GM10266 (cell line): ENCODE data around the gene DNAJC5.
"Not testable (repeated sequence)": the region's sequence is repeated elsewhere in the genome, so short reads cannot be mapped to it uniquely, and the experiment has no call there.

ENCODE experiments used
- DNase-seq: peaks from one replicate; pipeline ENCODE4 v3.0.0; 2012; ENCODE audit errors: extremely low spot score
- TF ChIP-seq, protein P1 (sequence below): IDR thresholded peaks from 2 replicates; pipeline ENCODE4 v1.5.1; 2012; ENCODE audit warnings: mild to moderate bottlenecking, low read depth; ENCODE audit not compliant: control insufficient read depth, insufficient read depth; ENCODE audit errors: missing control alignments

DNAJC5 gene

DNA sequence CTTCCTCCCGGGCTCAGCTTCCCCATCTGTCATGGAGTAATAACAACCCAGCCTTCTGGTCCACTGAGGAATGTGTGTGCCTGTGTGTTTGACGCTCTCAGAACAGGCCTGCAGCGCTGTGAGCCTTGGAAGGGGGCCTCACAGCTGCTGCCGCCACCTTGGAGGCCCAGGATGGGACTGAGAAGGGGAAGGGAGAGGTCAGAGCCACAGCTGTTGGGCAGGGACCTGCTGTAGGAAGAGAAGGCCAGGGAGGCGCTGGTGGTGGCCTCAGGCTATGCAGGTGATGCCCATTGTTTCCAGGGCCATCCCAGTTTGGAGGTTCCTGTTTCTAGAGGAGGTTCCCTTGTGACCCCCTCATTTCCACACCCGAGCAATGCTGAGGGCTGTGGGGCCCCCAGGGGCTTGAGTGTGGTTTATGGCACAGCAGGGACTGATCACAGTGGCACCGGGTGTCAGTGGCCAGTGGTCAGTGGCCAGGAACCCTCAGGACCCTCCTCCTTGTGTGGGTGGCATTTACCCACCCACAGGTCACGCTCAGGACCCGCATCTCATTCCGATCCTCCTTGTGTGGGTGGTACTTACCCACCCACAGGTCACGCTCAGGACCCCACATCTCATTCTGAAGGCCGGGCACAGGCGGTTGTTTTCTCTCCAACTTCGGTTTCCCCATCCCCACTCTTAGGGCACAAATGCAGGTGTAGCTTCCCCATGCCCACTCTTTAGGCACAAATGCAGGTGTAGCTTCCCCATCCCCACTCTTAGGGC is 15.8 kb upstream of the DNAJC5 start:
- DNase-seq: no peak
- TF ChIP-seq, protein P1, sequence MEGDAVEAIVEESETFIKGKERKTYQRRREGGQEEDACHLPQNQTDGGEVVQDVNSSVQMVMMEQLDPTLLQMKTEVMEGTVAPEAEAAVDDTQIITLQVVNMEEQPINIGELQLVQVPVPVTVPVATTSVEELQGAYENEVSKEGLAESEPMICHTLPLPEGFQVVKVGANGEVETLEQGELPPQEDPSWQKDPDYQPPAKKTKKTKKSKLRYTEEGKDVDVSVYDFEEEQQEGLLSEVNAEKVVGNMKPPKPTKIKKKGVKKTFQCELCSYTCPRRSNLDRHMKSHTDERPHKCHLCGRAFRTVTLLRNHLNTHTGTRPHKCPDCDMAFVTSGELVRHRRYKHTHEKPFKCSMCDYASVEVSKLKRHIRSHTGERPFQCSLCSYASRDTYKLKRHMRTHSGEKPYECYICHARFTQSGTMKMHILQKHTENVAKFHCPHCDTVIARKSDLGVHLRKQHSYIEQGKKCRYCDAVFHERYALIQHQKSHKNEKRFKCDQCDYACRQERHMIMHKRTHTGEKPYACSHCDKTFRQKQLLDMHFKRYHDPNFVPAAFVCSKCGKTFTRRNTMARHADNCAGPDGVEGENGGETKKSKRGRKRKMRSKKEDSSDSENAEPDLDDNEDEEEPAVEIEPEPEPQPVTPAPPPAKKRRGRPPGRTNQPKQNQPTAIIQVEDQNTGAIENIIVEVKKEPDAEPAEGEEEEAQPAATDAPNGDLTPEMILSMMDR: no peak

- DNase-seq: not testable (repeated sequence)
Observed at GRCh38 chr20:63880901-63881300, 14.0 kb upstream of the DNAJC5 start.

DNA sequence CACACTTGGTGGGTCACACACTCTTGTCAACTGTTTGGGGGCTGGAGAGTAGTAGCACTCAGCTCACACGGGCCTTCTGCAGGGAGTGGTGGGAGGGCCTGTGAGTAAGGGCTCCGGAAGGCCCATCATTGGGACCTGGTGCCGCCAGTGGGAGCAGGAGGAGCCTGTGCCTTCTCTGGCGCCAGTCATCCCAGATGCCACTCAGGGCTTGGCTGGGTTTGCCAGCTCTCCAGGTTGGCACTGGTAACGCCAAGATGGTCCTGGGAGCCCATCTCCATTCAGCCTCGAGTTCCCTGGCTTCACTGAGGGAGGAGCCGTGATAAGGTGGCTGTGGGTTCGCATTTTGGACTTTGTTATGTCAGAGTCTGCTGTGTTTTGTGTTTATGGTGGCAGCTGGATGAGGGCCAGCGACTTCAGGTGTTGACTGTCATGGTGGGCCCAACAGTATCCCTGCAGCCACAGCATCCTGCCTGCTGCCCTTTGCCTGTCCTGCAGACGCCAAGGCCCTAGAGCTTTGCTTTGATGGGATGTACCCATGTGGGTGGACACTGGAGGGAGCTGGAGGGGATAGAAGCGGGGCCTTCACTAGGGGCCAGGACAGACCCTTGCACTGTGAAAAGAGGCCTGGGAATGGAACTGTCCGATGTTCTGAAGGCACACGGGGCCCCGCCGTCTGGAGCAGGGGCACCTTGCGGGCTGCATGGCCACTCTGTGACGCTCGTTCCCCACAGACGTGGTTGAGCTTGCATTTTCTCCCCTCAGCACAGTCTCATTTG is 13.3 kb upstream of the DNAJC5 start:
- DNase-seq: no peak
- TF ChIP-seq, protein P1: no peak

GRCh38 chr20:63882257-63883200 is 12.4 kb upstream of the DNAJC5 start:
- TF ChIP-seq, protein P1: no peak
- DNase-seq: no peak

GRCh38 chr20:63883201-63883593 is 11.7 kb upstream of the DNAJC5 start:
- TF ChIP-seq, protein P1: no peak
- no peak for DNase-seq

DNA sequence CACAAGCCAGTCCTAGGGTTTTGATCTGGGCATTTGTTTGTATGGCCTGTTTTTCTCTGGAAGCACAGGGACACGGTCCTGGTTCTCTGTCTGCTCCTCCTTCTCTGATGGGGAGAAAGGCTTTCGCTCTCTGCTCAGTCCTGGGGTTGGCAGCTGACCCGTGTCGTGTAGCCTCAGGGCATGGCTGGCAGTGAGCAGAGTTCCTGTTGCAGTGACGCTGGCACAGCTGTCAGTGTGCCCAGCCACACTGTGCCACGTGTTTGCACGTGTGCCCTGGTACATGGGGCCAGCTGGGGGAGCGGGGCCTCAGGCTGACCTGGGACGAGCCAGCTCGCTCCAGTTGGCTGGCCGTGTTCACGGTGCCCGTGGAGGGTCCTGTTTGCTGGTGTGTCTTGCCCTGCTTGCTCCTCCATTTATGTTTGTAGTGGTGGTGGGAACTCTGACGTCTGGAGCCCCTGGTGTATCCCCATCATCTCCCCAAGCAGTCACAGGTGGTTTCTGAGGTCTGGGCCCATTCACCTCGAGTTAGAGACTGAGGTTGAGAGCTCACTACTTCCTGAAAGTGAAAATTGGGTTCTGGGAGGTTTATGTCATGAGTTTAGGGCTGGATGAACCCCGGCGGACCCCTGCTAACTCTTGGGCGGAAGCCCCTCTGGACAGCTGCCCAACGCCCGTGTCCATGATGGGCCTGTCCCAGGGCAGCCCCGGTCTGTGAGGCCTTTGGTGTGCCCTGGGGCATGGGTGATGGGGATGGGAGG is 10.2 kb upstream of the DNAJC5 start:
- peak; percentile 72 for DNase-seq
- TF ChIP-seq, protein P1: no peak
